GM19395 (cell line): ENCODE data around the gene DACT2.
"Not testable (repeated sequence)": the region's sequence is repeated elsewhere in the genome, so short reads cannot be mapped to it uniquely, and the experiment has no call there.

Experiments
- ATAC-seq: cut with Tn5 transposase; IDR thresholded peaks from one replicate; pipeline ENCODE4 v1.9.1; 2021; ENCODE audit warnings: mild to moderate bottlenecking, moderate library complexity; ENCODE audit not compliant: unreplicated experiment

Gene DACT2

GRCh38 chr6:168326294-168327261, 7.0 kb upstream of the DACT2 start:
- ATAC-seq, result no peak

GRCh38 chr6:168322966-168323365, 3.4 kb upstream of the DACT2 start:
- no peak for ATAC-seq

- ATAC-seq, result no peak
Measured at GRCh38 chr6:168320634-168321033, 1.1 kb upstream of the DACT2 start.

GRCh38 chr6:168318579-168319278, 848 bp downstream of the DACT2 start:
- no peak for ATAC-seq

GRCh38 chr6:168318090-168318489, 1.5 kb downstream of the DACT2 start:
- no peak for ATAC-seq

- no peak for ATAC-seq
Measured at GRCh38 chr6:168315596-168315995, 4.0 kb downstream of the DACT2 start.

- no peak for ATAC-seq
Measured at GRCh38 chr6:168314948-168315347, 4.6 kb downstream of the DACT2 start.

GRCh38 chr6:168314021-168314420, 5.6 kb downstream of the DACT2 start:
- ATAC-seq, result no peak

GRCh38 chr6:168313431-168314011, 6.1 kb downstream of the DACT2 start:
- ATAC-seq, result no peak

GRCh38 chr6:168312125-168312507, 7.5 kb downstream of the DACT2 start:
- not testable (repeated sequence) for ATAC-seq

GRCh38 chr6:168311410-168312124, 8.0 kb downstream of the DACT2 start:
- no peak for ATAC-seq

- ATAC-seq, result no peak
Measured at GRCh38 chr6:168310945-168311344, 8.6 kb downstream of the DACT2 start.

- no peak for ATAC-seq
Measured at GRCh38 chr6:168310403-168310802, 9.2 kb downstream of the DACT2 start.

- no peak for ATAC-seq
Measured at GRCh38 chr6:168309997-168310396, 9.6 kb downstream of the DACT2 start.

- no peak for ATAC-seq
Measured at GRCh38 chr6:168309183-168309582, 10.4 kb downstream of the DACT2 start.

GRCh38 chr6:168308390-168309144, 11.0 kb downstream of the DACT2 start:
- ATAC-seq, result no peak

- ATAC-seq, result no peak
Measured at GRCh38 chr6:168307695-168308021, 11.9 kb downstream of the DACT2 start.

GRCh38 chr6:168307015-168307694, 12.4 kb downstream of the DACT2 start:
- ATAC-seq, result no peak

- no peak for ATAC-seq
Measured at GRCh38 chr6:168305863-168306262, 13.7 kb downstream of the DACT2 start.
